GM21619 (cell line): ENCODE measurements around the gene EPAS1.
A peak's percentile ranks its signal among the peaks of the same experiment; 100 is the strongest.

Source experiments
- ATAC-seq: cut with Tn5 transposase; IDR thresholded peaks from one replicate; pipeline ENCODE4 v1.9.1; 2021; ENCODE audit not compliant: unreplicated experiment

Gene EPAS1

DNA sequence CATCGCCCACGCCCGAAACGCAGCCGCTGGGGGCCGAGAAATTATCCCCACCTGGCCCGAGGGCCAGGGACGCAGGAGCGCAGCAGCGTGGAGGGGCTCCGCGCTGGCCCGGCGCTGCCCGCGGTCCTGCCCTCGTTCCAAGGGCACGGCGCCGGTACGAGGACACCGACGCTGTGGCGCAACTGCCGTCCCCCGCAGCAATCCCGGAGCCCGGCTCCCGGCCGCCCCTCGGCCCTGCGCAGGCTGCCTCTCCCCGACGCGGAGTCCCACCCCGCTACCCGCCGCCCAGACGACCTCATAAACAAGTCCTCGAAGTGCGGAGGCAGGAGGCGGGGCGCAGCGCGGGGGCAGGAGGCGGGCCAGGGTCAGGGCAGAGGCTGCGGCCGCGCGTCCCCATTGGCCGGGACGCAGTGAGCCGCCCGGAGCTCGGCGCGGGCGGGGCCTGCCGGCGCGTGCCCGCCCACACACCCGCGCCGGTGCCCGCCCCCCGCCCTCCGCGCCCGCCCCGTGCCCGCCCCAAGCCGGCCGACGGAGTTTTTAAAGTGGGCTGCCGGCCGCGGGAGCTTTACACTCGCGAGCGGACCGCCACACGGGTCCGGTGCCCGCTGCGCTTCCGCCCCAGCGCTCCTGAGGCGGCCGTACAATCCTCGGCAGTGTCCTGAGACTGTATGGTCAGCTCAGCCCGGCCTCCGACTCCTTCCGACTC lies at the start of gene EPAS1:
Gene EPAS1 (plus strand): TSS at position 568 of the 706 bp plus-strand sequence. CDS start 505 bp downstream, outside the sequence.
- peak; percentile 77 for ATAC-seq

DNA sequence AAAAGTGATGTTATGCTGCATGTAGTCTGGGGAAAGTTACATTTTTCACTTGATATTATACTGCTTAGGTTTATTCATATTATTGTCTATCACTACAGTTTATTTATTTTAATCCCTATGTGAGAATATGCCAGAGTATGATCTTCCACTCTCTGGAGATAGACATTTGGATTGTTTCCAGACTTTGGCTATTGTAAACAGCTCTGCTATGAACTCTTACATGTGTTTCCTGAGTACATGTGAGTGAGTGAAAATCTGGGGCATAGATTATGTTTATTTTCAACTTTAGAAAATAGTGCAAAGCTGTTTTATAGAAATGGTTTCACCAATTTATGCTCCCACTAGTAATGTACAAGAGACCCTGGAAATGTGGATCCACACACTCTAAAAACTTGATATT lies 49.0 kb upstream of the EPAS1 start:
- no peak for ATAC-seq

DNA sequence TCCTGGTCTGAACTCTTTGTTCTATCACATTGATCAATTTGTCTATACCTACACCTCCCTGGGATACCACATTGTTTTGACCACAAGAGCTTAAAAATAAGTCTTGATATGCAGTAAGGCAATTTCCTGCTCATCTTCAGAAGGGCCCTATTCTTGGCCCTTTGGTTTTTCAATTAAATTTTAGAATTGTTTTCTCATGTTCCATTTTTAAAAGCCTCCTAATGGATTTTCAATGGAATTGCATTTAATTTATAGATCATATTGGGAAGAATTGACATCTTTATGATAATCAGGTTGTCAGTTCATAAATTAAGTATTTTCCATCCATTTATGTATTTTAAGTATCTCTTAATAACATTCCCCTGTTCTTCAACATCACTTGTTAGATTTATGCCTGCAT lies 47.6 kb upstream of the EPAS1 start:
- ATAC-seq, result no peak

DNA sequence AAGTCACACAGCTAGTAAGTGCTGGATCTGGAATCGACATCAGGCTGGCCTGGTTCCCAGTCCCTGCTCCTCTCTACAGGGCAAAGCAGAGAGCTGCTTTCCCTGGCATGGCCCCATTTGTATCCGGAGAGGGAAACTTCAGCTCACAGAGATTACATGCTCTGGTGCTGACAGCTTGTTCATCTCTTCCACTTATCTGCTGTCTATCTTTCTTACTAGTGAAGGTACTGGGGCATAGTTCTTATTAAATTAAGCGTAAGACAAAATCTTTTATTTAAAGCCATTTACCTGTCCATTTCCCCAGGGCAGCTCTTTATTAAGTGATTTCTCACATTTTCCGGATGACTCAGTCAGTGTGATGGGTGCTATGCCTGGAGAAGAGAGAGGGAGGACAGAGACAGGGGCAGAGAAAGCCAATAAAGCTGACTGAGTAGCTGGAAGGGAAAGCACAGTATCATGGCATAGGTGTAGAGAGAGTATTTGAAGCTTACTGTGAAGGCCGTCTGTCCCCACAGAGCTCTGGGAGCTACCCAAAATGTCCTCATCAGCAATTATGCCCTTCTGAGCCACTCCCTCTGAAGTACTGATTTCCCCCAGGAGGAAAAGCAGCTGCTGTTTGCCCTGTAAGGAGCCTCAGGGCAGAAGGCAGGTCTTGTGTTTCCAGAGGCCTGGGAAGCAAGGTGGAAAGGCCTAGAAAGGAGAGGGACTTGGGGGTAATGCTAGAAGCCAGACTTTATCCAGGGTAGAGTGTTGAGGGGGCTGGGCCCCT lies 44.1 kb upstream of the EPAS1 start:
- ATAC-seq, result no peak

DNA sequence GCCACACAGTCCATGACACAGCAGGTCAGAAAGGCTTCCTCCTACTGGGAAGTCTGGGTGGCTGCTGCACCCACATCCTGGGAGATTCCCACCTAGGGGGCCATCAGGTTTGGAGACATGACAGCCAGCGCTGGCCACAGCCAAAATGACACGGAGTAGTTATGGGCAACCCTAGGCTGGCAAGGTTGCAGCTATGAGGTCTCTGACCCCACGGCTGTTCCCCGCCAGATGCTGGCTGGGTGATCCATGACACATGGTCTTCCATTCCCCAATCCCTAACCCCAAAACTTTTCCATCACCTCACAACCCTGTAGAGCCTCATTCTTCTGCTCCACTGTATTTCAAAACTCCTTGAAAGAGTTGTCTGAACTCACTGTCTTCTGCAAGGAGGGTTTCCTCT lies 42.7 kb upstream of the EPAS1 start:
- no peak for ATAC-seq

DNA sequence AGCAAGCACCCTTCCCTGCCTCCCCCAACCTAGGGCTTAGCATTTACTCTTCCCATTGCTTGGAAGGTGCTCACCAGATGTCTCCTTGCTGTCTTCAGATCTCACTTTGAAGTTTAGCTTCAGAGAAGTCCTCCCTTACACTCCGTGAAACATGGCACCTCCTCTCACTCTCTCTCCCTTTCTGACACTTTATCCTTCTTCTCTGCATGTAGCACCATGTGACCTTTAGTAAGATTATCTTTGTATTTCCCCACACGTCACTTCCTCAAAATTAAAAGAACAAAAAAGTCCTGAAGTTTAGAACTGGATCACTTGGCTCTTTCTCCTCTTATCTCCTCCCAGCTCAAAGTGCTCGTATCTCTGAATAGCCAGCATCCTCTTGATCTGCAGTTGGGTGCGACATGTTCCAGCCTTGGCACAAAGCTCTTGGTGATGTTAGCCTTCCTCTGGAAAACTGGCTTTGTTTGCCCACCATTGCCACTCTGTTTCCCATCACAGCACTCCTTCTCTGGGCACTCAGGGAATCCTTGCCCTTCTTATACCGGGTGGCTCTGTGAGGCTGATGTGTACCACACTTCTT lies 40.6 kb upstream of the EPAS1 start:
- no peak for ATAC-seq

DNA sequence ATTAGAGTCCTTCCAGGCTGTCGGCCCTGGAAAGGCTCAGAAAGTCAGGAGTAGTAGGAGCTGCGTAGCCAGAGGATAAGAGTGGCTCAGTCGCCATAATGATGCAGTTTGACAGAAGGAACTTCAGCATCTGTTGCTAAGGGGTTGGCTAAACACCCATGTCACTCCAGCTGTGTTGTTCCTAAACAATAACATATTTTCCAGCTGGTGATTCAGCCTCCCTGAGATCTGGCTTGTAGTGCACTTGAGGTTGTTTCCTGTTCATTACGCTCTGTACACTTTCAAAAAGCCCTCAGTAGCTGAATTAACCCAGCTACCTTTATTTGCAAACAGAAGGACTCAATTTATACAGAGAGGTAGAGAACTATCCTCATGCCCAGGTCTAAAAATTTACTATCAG lies 39.7 kb upstream of the EPAS1 start:
- no peak for ATAC-seq

DNA sequence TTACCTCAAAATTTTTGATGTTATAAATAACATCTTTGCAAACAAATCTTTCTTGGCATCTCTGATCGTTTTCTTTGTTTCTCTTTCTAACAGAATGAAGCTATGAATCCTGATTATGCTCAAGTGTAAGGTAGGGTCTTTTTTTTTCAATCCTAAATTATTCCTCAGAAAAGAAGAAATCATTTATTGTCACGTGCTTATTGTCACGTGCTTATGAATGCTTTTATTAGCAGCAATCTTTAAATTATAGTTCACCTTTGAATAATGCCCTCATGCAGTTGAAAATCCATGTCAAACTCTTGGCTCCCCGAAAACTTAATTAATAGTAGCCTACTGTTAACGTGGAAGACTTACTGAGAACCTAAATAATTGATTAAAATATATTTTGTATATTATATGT lies 39.2 kb upstream of the EPAS1 start:
- no peak for ATAC-seq

DNA sequence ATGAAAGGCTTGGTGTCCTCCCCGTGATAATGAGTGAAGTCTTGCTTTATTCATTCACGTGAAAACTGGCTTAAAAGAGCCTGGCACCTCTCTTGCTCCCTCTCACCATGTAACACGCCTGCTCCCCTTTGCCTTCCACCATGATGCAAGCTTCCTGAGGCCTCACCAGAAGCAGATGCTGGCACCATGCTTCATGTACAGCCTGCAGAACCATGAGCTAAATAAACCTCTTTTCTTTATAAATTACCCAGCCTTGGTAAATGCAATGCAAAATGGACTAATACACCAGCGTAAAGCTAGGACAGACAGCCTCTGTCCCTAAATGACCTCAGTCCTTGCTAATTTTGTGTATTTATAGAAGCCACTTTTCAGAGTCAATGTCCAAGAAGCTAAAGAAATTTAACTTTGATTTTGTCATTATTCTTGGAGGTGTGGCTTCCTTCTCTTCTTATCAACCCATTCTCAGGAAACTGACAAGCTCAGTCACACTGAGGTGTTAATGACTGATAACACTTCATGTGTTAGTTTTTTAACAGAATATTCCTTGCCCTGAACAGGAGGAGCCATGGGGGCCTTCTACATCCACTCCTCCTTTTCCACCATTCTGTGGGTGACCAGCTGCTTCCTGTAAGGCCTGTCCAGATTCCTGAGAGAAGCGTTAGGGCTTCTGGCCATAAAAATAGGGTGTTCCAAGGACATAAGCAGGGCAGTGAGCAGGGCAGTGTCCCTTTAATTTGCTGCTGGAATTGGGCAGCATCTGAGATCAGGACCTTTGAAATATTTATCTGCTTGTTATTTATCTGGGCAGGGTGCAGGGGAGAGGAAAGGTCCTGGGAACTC lies 38.0 kb upstream of the EPAS1 start:
- no peak for ATAC-seq

DNA sequence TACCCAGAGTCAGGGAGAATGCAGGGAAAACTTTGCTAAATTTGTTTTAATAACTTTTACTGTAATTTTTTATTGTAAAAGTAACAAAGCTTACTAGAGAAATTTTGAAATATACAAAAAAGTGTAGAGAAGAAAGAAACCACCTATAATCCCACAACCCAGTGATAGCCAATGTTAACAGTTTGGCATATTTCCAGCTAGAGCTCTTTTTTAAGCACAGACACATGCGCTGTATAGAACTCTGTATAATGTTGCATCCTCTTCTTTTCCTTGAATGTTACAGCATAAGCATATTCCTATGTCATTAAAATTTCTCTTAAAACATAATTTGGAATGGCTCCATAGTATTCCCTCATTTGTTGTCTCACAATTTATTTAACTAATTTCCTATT lies 37.4 kb upstream of the EPAS1 start:
- no peak for ATAC-seq

DNA sequence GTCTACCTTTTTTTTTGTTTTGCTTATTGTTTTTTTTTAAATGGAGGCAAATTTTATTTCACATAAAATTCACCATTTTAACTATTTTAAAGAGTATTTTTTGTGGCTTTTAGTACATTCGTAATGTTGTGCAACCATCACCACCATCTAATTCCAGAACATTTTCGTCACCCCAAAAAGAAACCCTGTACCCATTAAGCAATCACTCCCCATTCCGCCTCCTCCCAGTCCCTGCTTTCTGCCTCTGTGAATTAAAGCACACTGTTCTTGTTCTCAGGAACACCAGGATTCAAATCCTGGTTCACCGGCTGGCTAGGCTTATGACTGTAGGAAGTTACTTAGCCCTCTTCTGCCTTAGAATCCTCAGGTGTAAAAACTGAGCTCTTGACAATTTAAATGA lies 36.9 kb upstream of the EPAS1 start:
- no peak for ATAC-seq

DNA sequence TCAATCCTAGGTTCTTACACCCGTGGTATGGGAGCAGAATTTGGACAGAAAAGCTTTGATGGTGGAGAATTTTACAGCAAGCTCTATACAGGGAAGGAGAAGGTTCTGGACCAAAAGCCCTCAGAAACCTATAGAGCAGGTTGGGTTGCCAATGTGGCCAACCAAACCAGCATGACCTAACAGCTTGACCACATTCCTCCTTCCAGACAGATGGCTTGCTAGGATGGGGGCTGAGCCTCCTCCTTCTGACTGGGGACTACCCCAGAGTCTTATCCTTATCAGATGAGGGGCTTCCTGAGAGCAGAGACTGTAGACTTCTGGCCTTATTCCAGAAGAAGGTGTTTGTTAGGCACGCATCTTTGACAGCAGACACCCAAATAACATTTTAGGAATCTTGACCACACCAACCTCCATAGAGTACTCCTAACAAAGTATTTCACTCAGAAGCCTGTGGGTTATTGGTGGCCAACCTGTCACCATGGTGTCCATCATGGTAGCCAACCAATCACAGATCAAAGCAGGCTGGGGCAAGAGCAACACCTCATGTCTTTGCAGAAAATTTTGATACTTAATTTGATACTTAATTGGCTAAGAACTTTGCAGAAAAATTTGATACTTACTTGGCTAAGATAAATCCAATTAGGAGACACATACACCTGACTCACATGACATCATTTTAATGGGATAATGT lies 34.8 kb upstream of the EPAS1 start:
- ATAC-seq, result no peak

DNA sequence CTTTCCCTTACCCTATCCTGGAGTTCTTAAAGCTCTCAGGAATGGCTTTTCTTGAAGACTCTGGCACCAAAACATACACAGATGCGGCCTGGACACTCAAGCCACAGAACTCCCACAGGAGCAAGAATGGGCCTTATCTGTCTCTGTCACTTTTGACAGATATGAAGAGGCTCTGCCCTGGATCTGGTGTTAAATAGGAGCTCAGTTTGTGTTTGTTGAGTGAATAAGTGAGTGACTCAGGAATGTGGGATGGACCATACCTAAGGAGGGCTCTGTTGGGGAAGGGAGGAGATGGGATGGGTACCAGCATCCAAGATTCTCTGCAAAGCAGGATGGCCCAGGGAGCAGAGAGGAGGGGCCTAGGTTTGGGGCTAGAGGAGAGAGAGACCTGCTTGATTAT lies 33.9 kb upstream of the EPAS1 start:
- no peak for ATAC-seq

DNA sequence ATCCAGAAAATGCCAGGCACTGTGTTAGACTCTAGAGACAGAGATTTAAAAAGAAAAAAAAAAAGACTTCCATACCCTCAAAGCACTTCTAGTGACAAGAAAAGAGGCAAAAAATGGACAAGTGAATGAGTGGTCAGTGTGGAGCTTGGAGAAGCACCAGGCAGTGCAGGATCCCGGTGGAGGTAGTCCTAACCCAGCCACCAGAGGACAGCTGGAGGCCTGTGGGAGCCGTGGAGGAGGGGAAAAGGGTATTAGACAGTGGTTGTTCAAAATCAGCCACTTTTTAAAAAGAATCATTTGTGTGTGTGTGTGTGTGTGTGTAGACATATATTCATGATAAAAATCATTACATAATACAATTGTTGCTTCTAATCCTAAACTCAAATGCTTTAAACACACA lies 32.8 kb upstream of the EPAS1 start:
- ATAC-seq, result no peak

DNA sequence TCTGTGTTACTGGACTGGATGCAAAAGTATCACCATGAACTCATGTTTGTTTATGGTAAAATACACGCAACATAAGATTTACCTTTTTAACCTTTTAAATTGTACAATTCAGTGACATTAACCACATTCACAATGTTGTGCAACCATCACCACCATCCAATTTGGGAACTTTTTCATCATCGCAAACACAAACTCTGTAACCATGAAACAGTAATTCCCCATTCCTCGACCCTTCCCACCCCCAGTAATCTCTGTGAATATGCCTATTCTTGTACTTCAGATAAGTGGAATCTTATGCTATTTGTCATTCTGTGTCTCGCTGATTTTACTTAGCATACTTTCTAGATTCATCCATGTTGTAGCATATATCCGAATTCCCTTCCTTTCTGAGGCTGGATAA lies 31.1 kb upstream of the EPAS1 start:
- ATAC-seq, result no peak

DNA sequence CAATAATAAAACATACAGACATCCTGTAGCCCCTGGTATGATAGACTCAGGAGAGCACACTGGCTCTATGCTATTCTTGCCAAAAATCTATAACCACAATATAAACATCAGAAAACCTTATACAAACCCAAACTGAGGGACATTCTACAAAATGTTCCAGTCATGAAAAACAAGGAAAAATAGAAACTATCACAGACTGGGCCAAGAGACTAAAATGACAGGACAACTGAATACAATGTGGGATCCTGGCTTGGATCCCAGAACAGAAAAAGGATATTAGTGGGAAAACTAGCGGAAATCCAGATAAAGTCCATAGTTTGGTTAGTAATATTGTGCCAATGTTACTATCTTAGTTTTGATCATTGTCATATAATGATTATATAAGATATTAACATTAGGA lies 29.6 kb upstream of the EPAS1 start:
- ATAC-seq, result no peak

DNA sequence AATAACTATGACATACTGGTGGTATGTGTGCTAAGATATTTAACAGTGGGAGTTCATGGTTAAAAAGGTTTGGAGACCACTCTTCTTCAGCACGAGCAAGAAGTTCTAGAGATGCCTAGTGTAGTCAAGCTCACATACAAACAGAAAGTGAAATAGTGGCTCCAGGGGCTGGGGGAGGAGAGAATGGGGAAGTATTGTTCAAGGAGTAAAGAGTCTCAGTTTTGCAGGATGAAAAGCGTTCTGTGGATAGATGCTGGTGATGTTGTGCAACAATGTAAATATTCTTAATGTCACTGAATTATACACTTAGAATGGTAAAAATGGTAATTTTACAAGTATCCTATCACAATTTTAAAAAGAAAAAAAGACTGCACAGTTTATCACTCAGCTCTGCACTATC lies 29.0 kb upstream of the EPAS1 start:
- ATAC-seq, result no peak

DNA sequence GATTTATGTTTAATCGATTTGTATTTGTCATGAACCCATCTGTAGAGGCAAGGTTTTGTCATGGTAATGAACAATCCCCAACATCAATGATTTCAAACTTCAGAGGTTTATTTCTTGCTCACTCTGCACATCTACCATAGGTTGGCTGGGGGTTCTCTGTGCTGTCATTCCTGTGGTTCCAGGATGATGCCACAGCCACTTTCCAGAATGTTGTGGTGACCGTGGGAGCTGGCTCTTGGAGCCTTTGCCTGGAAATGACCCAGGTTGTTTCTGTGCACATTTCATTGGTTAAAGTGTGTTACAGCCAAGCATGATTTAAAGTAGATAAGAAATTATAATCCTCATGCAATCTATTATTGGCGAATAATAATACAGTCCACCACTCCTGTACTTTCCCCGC lies 28.2 kb upstream of the EPAS1 start:
- ATAC-seq, result no peak

DNA sequence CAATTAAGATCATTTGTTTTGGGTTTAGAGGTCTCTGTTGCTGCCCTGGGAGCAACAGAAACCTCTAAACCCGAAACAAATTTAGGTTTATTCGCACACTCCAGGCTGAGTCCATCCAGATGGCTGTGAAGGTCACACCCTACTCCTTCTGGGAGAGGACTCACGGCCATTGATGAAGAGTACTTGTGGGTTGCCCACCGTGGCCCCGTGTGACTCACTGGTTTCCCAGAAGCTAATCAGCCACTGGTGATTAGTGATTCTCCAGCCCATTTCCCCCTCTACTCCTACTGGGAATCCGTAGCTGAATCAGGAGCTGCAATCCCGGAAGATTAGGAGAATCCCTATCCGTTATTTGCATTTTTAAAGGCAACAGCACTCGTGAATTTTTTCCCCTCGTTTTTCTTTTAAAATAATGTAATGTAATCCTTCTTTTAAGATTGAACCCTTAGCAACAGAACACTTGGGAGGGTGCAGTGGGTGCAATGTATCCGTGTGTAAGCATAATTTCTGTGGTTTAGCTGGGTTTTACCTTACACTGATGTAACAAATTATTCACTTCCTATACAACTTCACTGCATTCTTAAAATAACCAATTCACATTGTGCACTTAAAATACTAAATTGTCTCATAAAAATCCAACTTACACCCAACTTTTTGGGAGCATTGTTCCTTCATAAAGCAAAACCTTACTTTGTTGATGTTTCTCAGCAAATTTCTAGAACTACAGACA lies 27.5 kb upstream of the EPAS1 start:
- ATAC-seq, result no peak

DNA sequence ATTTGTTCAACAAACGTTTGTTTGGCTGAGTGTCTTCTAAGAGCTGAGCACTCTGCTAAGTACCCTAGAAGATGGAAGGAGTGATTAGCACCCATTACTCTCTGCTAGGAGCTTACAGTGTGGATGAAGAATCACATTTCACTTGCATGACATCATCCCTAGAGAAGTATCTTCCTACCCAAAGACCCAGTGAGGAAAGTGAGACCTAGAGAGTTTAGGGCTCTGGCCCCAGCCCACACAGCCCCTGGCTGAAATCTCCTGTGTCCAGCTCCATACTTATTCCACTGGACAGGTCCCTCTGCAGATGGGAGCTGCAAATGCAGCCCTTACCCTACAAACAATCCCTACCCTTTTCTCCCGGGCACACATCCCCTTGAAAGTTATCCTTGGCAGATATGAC lies 26.8 kb upstream of the EPAS1 start:
- no peak for ATAC-seq
